Measurements from ENCODE around the gene TP53I11.

TP53I11 gene

GRCh38 chr11:44960200-44960845, 9.6 kb upstream of the TP53I11 start:
- no peak for TF ChIP-seq CTCF (IDR thresholded peaks at IDR 0.05; ENCODE audit: poor library complexity, severe bottlenecking)
- no peak for ATAC-seq (ENCODE audit: low read depth)
- no peak overlapping the region for H3K4me3 ChIP-seq (ENCODE audit: severe bottlenecking)
- H3K4me1 ChIP-seq (ENCODE audit: insufficient read depth, poor library complexity, severe bottlenecking), result peaks cover 2% of the 10 kb centered on the region
- no peak overlapping the region for H3K27ac ChIP-seq (ENCODE audit: poor library complexity, severe bottlenecking)
- H3K9me3 ChIP-seq (ENCODE audit: severe bottlenecking), result no peaks in the 10 kb centered on the region
- no peak for DNase-seq (ENCODE audit: low spot score)
- no peaks in the 10 kb centered on the region for H3K27me3 ChIP-seq (ENCODE audit: insufficient read depth, poor library complexity, severe bottlenecking)
- no peaks in the 10 kb centered on the region for H3K36me3 ChIP-seq (ENCODE audit: low read depth)

GRCh38 chr11:44959064-44959463, 8.4 kb upstream of the TP53I11 start:
- Histone ChIP-seq H3K4me1 (ENCODE audit: insufficient read depth, poor library complexity, severe bottlenecking) (peaks cover 8% of the 10 kb centered on the region), H3K27ac (ENCODE audit: poor library complexity, severe bottlenecking) (no peak overlapping the region), H3K4me3 (ENCODE audit: severe bottlenecking) (no peak overlapping the region), H3K9me3 (ENCODE audit: severe bottlenecking) (no peaks in the 10 kb centered on the region), H3K36me3 (ENCODE audit: low read depth) (no peaks in the 10 kb centered on the region), H3K27me3 (ENCODE audit: insufficient read depth, poor library complexity, severe bottlenecking) (no peaks in the 10 kb centered on the region)
- no peak for DNase-seq (ENCODE audit: low spot score)
- no peak for ATAC-seq (ENCODE audit: low read depth)
- TF ChIP-seq CTCF (IDR thresholded peaks at IDR 0.05; ENCODE audit: poor library complexity, severe bottlenecking), result no peak

GRCh38 chr11:44957776-44958564, 7.3 kb upstream of the TP53I11 start:
- Histone ChIP-seq H3K4me3 (ENCODE audit: severe bottlenecking) (no peak overlapping the region), H3K36me3 (ENCODE audit: low read depth) (no peaks in the 10 kb centered on the region), H3K27ac (ENCODE audit: poor library complexity, severe bottlenecking) (no peak overlapping the region), H3K9me3 (ENCODE audit: severe bottlenecking) (no peaks in the 10 kb centered on the region), H3K27me3 (ENCODE audit: insufficient read depth, poor library complexity, severe bottlenecking) (no peaks in the 10 kb centered on the region), H3K4me1 (ENCODE audit: insufficient read depth, poor library complexity, severe bottlenecking) (peaks cover 8% of the 10 kb centered on the region)
- ATAC-seq (ENCODE audit: low read depth) (no peak), DNase-seq (ENCODE audit: low spot score) (no peak)
- TF ChIP-seq CTCF (IDR thresholded peaks at IDR 0.05; ENCODE audit: poor library complexity, severe bottlenecking), result no peak

GRCh38 chr11:44957040-44957515, 6.4 kb upstream of the TP53I11 start:
- Histone ChIP-seq H3K9me3 (ENCODE audit: severe bottlenecking) (no peaks in the 10 kb centered on the region), H3K27ac (ENCODE audit: poor library complexity, severe bottlenecking) (no peak overlapping the region), H3K36me3 (ENCODE audit: low read depth) (no peaks in the 10 kb centered on the region), H3K4me3 (ENCODE audit: severe bottlenecking) (no peak overlapping the region), H3K4me1 (ENCODE audit: insufficient read depth, poor library complexity, severe bottlenecking) (peaks cover 8% of the 10 kb centered on the region), H3K27me3 (ENCODE audit: insufficient read depth, poor library complexity, severe bottlenecking) (no peaks in the 10 kb centered on the region)
- no peak for TF ChIP-seq CTCF (IDR thresholded peaks at IDR 0.05; ENCODE audit: poor library complexity, severe bottlenecking)
- ATAC-seq (ENCODE audit: low read depth), result no peak
- DNase-seq (ENCODE audit: low spot score), result no peak

Measured in RWPE2 (cell line).